ENCODE data around the gene INTS6.

INTS6 gene

GRCh38 chr13:51343475-51343874, 109.4 kb downstream of the INTS6 start:
- no peak for TF ChIP-seq CTCF (IDR thresholded peaks at IDR 0.05; ENCODE audit: extremely low read depth, missing control alignments)
- no peak for DNase-seq (ENCODE audit: low spot score)

- no peak for DNase-seq (ENCODE audit: low spot score)
Measured at GRCh38 chr13:51342706-51343105, 110.1 kb downstream of the INTS6 start.

GRCh38 chr13:51341791-51342190, 111.0 kb downstream of the INTS6 start:
- DNase-seq (ENCODE audit: low spot score), result no peak
- no peak for TF ChIP-seq CTCF (IDR thresholded peaks at IDR 0.05; ENCODE audit: extremely low read depth, missing control alignments)

More at GRCh38 chr13:51342706-51343105, 110.1 kb downstream of the INTS6 start:
- TF ChIP-seq CTCF (IDR thresholded peaks at IDR 0.05; ENCODE audit: extremely low read depth, missing control alignments), result no peak

- no peak for TF ChIP-seq CTCF (IDR thresholded peaks at IDR 0.05; ENCODE audit: extremely low read depth, missing control alignments)
- DNase-seq (ENCODE audit: low spot score), result no peak
Measured at GRCh38 chr13:51341232-51341631, 111.6 kb downstream of the INTS6 start.

- DNase-seq (ENCODE audit: low spot score), result no peak
- no peak for TF ChIP-seq CTCF (IDR thresholded peaks at IDR 0.05; ENCODE audit: extremely low read depth, missing control alignments)
Measured at GRCh38 chr13:51339952-51340732, 112.7 kb downstream of the INTS6 start.

- DNase-seq (ENCODE audit: low spot score), result no peak
- no peak for TF ChIP-seq CTCF (IDR thresholded peaks at IDR 0.05; ENCODE audit: extremely low read depth, missing control alignments)
Measured at GRCh38 chr13:51339354-51339753, 113.5 kb downstream of the INTS6 start, which contains the start of gene SERPINE3. SERPINE3 (plus strand) TSS chr13:51339691; CDS start chr13:51341092, 1,401 bp downstream.

- no peak for DNase-seq (ENCODE audit: low spot score)
- TF ChIP-seq CTCF (IDR thresholded peaks at IDR 0.05; ENCODE audit: extremely low read depth, missing control alignments), result no peak
Measured at GRCh38 chr13:51336746-51337145, 116.1 kb downstream of the INTS6 start.

Data from GM20000 (cell line).